DOHH2 (cell line): ENCODE data around the gene PCLO.

Experiments
- EZH2phosphoT487 ChIP-seq: fragments of 200-600 bp; sonication (generic); IDR thresholded peaks from 2 replicates; pipeline ENCODE4 v1.6.1; 2017; ENCODE audit warnings: borderline replicate concordance, mild to moderate bottlenecking, antibody characterized with exemption, low read length, moderate library complexity, mixed read lengths
- TF ChIP-seq, protein P1 (sequence below): fragments of 200-600 bp; sonication (generic); IDR thresholded peaks from one replicate; pipeline ENCODE4 v1.5.1; 2014; ENCODE audit warnings: antibody characterized with exemption, mild to moderate bottlenecking, low read depth, low read length; ENCODE audit not compliant: poor library complexity, severe bottlenecking

GRCh38 chr7:82762880-82763279 lies 399.8 kb downstream of the PCLO start:
- no peak for TF ChIP-seq EZH2phosphoT487
- TF ChIP-seq, protein P1, sequence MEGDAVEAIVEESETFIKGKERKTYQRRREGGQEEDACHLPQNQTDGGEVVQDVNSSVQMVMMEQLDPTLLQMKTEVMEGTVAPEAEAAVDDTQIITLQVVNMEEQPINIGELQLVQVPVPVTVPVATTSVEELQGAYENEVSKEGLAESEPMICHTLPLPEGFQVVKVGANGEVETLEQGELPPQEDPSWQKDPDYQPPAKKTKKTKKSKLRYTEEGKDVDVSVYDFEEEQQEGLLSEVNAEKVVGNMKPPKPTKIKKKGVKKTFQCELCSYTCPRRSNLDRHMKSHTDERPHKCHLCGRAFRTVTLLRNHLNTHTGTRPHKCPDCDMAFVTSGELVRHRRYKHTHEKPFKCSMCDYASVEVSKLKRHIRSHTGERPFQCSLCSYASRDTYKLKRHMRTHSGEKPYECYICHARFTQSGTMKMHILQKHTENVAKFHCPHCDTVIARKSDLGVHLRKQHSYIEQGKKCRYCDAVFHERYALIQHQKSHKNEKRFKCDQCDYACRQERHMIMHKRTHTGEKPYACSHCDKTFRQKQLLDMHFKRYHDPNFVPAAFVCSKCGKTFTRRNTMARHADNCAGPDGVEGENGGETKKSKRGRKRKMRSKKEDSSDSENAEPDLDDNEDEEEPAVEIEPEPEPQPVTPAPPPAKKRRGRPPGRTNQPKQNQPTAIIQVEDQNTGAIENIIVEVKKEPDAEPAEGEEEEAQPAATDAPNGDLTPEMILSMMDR, result no peak
